ENCODE results near the gene OSBPL8. TPM values are rescaled to one million over a fixed set of nuclear protein-coding genes. Genes with fewer than 3 reads are reported as not detected.

OSBPL8 gene
- polyA plus RNA-seq, 1 experiment: 31.2 TPM

GRCh38 chr12:76573840-76574373 lies 14.3 kb upstream of the OSBPL8 start:
- Histone ChIP-seq H3K27me3 (ENCODE audit: control insufficient read depth, insufficient read depth, low read length) (no peaks in the 10 kb centered on the region), H3K36me3 (ENCODE audit: control insufficient read depth, insufficient read depth, low read length) (no peaks in the 10 kb centered on the region), H3K4me3 (ENCODE audit: low read depth, low read length) (no peak overlapping the region)
- no peak for DNase-seq (ENCODE audit: low read depth)
- TF ChIP-seq CTCF (IDR thresholded peaks at IDR 0.05; ENCODE audit: insufficient read depth, low read depth, low read length): no peak
- CTCF ChIA-PET: no interaction called here
- POLR2A ChIA-PET: no interaction called here

GRCh38 chr12:76571256-76571655 lies 11.7 kb upstream of the OSBPL8 start:
- CTCF ChIA-PET: interaction anchor here (1.2 to 1.9 kb wide), 4 partner anchors 9 to 17 kb away, joined by 3 to 6 read pairs (median 4); no protein-coding TSS in a partner anchor
- H3K27me3 ChIP-seq (ENCODE audit: control insufficient read depth, insufficient read depth, low read length): no peaks in the 10 kb centered on the region
- H3K4me3 ChIP-seq (ENCODE audit: low read depth, low read length): no peak overlapping the region
- POLR2A ChIA-PET: no interaction called here
- no peaks in the 10 kb centered on the region for H3K36me3 ChIP-seq (ENCODE audit: control insufficient read depth, insufficient read depth, low read length)
- TF ChIP-seq CTCF (IDR thresholded peaks at IDR 0.05; ENCODE audit: insufficient read depth, low read depth, low read length): no peak
- DNase-seq (ENCODE audit: low read depth): no peak

- ChIA-PET CTCF (interaction anchor here (1.2 to 1.9 kb wide), 2 partner anchors 8 to 18 kb away, joined by 3 to 6 read pairs; no protein-coding TSS in a partner anchor), POLR2A (no interaction called here)
These were observed 10.4 kb upstream of the OSBPL8 start for GRCh38 chr12:76569685-76570604.

GRCh38 chr12:76568888-76569551 lies 9.4 kb upstream of the OSBPL8 start:
- Histone ChIP-seq H3K27me3 (ENCODE audit: control insufficient read depth, insufficient read depth, low read length) (no peaks in the 10 kb centered on the region), H3K4me3 (ENCODE audit: low read depth, low read length) (no peak overlapping the region), H3K36me3 (ENCODE audit: control insufficient read depth, insufficient read depth, low read length) (no peaks in the 10 kb centered on the region)
- POLR2A ChIA-PET: no interaction called here
- CTCF ChIA-PET: no interaction called here
- no peak for DNase-seq (ENCODE audit: low read depth)
- no peak for TF ChIP-seq CTCF (IDR thresholded peaks at IDR 0.05; ENCODE audit: insufficient read depth, low read depth, low read length)

More at GRCh38 chr12:76569685-76570604, 10.4 kb upstream of the OSBPL8 start:
- DNase-seq (ENCODE audit: low read depth): no peak
- Histone ChIP-seq H3K4me3 (ENCODE audit: low read depth, low read length) (no peak overlapping the region), H3K36me3 (ENCODE audit: control insufficient read depth, insufficient read depth, low read length) (no peaks in the 10 kb centered on the region), H3K27me3 (ENCODE audit: control insufficient read depth, insufficient read depth, low read length) (no peaks in the 10 kb centered on the region)
- no peak for TF ChIP-seq CTCF (IDR thresholded peaks at IDR 0.05; ENCODE audit: insufficient read depth, low read depth, low read length)

- no peaks in the 10 kb centered on the region for H3K36me3 ChIP-seq (ENCODE audit: control insufficient read depth, insufficient read depth, low read length)
- H3K4me3 ChIP-seq (ENCODE audit: low read depth, low read length): no peak overlapping the region
- CTCF ChIA-PET: no interaction called here
- no peak for DNase-seq (ENCODE audit: low read depth)
- TF ChIP-seq CTCF (IDR thresholded peaks at IDR 0.05; ENCODE audit: insufficient read depth, low read depth, low read length): no peak
- POLR2A ChIA-PET: no interaction called here
- no peaks in the 10 kb centered on the region for H3K27me3 ChIP-seq (ENCODE audit: control insufficient read depth, insufficient read depth, low read length)
These were observed 8.6 kb upstream of the OSBPL8 start for GRCh38 chr12:76568130-76568529.
